Neural crest cell (in vitro differentiated cells): ENCODE data around the gene FCRL2. TPM values are rescaled to one million over a fixed set of nuclear protein-coding genes. Genes with fewer than 3 reads are reported as not detected.
"Not testable (repeated sequence)": the region's sequence is repeated elsewhere in the genome, so short reads cannot be mapped to it uniquely, and the experiment has no call there.

Experiments
- DNase-seq: peaks from one replicate; pipeline ENCODE4 v3.0.0; 2021; ENCODE audit warnings: low read depth, mixed read lengths, low spot score
- H3K27ac Mint-ChIP-seq: one replicate; pipeline ENCODE4 v1.8.0; 2021; ENCODE audit warnings: mild to moderate bottlenecking, mixed read lengths; ENCODE audit not compliant: unreplicated experiment
- H3K27me3 Mint-ChIP-seq: 2 replicates; pipeline ENCODE4 v1.8.0; 2021; ENCODE audit warnings: low read depth, mild to moderate bottlenecking, mixed read lengths
- H3K36me3 Mint-ChIP-seq: 2 replicates; pipeline ENCODE4 v1.8.0; 2021; ENCODE audit warnings: low read depth, mild to moderate bottlenecking, mixed read lengths
- H3K4me1 Mint-ChIP-seq: 2 replicates; pipeline ENCODE4 v1.8.0; 2021; ENCODE audit warnings: mixed read lengths
- H3K4me3 Mint-ChIP-seq: one replicate; pipeline ENCODE4 v1.8.0; 2021; ENCODE audit warnings: mild to moderate bottlenecking, mixed read lengths
- H3K9me3 Mint-ChIP-seq: 2 replicates; pipeline ENCODE4 v1.8.0; 2021; ENCODE audit warnings: mixed read lengths
- CTCF ChIP-seq: fragments of 200-600 bp; sonication (generic); conservative IDR thresholded peaks from 2 replicates; pipeline ENCODE4 v1.5.0; 2021; ENCODE audit warnings: antibody characterized with exemption, mild to moderate bottlenecking
- total RNA-seq: library from RNA; stranded (reverse); gene quantifications from 2 replicates; pipeline ENCODE4 v1.2.1, GENCODE V29; 2021

Gene FCRL2
- total RNA-seq, 1 donor from 2014 or later = not detected

GRCh38 chr1:157753611-157754010 lies 23.3 kb downstream of the FCRL2 start:
- no peak overlapping the region for H3K27ac Mint-ChIP-seq
- TF ChIP-seq CTCF = no peak
- no peaks in the 10 kb centered on the region for H3K4me1 Mint-ChIP-seq
- H3K9me3 Mint-ChIP-seq = peaks cover 2% of the 10 kb centered on the region
- no peak overlapping the region for H3K4me3 Mint-ChIP-seq
- peaks cover 2% of the 10 kb centered on the region for H3K27me3 Mint-ChIP-seq
- no peaks in the 10 kb centered on the region for H3K36me3 Mint-ChIP-seq
- no peak for DNase-seq

- TF ChIP-seq CTCF = peak; percentile 14
- no peak overlapping the region for H3K4me3 Mint-ChIP-seq
- no peaks in the 10 kb centered on the region for H3K36me3 Mint-ChIP-seq
- peaks cover 2% of the 10 kb centered on the region for H3K27me3 Mint-ChIP-seq
- H3K4me1 Mint-ChIP-seq = no peaks in the 10 kb centered on the region
- no peaks in the 10 kb centered on the region for H3K9me3 Mint-ChIP-seq
- no peak for DNase-seq
- H3K27ac Mint-ChIP-seq = no peak overlapping the region
These were observed 25.6 kb downstream of the FCRL2 start for GRCh38 chr1:157751283-157751682.

- Mint-ChIP-seq H3K27me3 (peaks cover 2% of the 10 kb centered on the region), H3K36me3 (no peaks in the 10 kb centered on the region), H3K27ac (no peak overlapping the region), H3K9me3 (no peaks in the 10 kb centered on the region), H3K4me3 (no peak overlapping the region), H3K4me1 (no peaks in the 10 kb centered on the region)
- TF ChIP-seq CTCF = no peak
- no peak for DNase-seq
These were observed 28.6 kb downstream of the FCRL2 start for GRCh38 chr1:157748262-157748817.

- Mint-ChIP-seq H3K4me3 (no peak overlapping the region), H3K27ac (no peak overlapping the region), H3K36me3 (no peaks in the 10 kb centered on the region), H3K27me3 (peaks cover 2% of the 10 kb centered on the region), H3K4me1 (no peaks in the 10 kb centered on the region), H3K9me3 (no peaks in the 10 kb centered on the region)
- TF ChIP-seq CTCF = no peak
- DNase-seq = no peak
These were observed 37.6 kb downstream of the FCRL2 start for GRCh38 chr1:157739229-157739901.

GRCh38 chr1:157735991-157736390 lies 40.9 kb downstream of the FCRL2 start:
- not testable (repeated sequence) for DNase-seq, H3K4me1 Mint-ChIP-seq, H3K4me3 Mint-ChIP-seq, H3K27ac Mint-ChIP-seq, H3K36me3 Mint-ChIP-seq, H3K27me3 Mint-ChIP-seq, H3K9me3 Mint-ChIP-seq

- Mint-ChIP-seq H3K27me3 (peaks cover 2% of the 10 kb centered on the region), H3K36me3 (no peaks in the 10 kb centered on the region)
These were observed 42.6 kb downstream of the FCRL2 start for GRCh38 chr1:157734321-157734720.

More at GRCh38 chr1:157734321-157734720, 42.6 kb downstream of the FCRL2 start:
- Mint-ChIP-seq H3K4me1 (no peaks in the 10 kb centered on the region), H3K27ac (no peak overlapping the region), H3K9me3 (no peaks in the 10 kb centered on the region), H3K4me3 (no peak overlapping the region)
- DNase-seq = no peak
- no peak for TF ChIP-seq CTCF
